ENCODE measurements around the gene PDE3A.
"Not testable (repeated sequence)": the region's sequence is repeated elsewhere in the genome, so short reads cannot be mapped to it uniquely, and the experiment has no call there.

The PDE3A gene

DNA sequence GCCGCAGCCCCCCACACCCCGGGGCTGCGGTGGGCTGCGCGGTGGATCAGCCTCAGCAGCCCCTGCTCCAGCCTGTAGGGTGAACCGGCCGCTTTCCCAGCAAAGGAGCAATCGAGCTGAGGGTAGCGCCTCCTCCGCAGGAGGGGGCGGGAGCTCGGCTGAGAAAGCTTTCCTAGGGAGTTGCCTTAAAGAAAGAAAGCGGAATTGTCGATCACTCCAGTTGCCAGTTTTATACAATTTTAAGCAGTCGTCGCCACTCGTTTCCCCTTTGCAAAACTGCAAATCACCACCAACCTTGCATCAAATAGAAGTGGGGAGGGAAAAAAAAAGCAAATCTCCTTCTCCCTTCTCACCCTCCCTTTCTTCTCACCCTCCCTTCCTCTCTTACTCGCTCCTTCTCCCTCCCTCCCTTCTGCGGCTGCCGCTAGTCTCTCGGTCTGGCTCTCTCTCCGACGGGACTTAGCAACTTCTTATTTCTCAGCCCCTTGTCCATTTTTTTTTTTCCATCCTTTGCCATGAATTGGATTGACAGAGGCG lies at the start of gene PDE3A:
Gene PDE3A (plus strand): TSS at position 424 of the 537 bp plus-strand sequence. CDS start 748 bp downstream, outside the sequence.
- in situ Hi-C loops (cut with HindIII; ENCODE audit: low sequenced_read_pairs): no loop called here
- DNase-seq (ENCODE audit: low read depth, low spot score): peak; percentile 91
- TF ChIP-seq, protein P1, sequence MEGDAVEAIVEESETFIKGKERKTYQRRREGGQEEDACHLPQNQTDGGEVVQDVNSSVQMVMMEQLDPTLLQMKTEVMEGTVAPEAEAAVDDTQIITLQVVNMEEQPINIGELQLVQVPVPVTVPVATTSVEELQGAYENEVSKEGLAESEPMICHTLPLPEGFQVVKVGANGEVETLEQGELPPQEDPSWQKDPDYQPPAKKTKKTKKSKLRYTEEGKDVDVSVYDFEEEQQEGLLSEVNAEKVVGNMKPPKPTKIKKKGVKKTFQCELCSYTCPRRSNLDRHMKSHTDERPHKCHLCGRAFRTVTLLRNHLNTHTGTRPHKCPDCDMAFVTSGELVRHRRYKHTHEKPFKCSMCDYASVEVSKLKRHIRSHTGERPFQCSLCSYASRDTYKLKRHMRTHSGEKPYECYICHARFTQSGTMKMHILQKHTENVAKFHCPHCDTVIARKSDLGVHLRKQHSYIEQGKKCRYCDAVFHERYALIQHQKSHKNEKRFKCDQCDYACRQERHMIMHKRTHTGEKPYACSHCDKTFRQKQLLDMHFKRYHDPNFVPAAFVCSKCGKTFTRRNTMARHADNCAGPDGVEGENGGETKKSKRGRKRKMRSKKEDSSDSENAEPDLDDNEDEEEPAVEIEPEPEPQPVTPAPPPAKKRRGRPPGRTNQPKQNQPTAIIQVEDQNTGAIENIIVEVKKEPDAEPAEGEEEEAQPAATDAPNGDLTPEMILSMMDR (IDR thresholded peaks at IDR 0.05; ENCODE audit: low read depth, low read length): peak; percentile 26
- H3K4me3 ChIP-seq (ENCODE audit: low read depth, low read length): peak within 1 kb of the TSS; percentile 77

DNA sequence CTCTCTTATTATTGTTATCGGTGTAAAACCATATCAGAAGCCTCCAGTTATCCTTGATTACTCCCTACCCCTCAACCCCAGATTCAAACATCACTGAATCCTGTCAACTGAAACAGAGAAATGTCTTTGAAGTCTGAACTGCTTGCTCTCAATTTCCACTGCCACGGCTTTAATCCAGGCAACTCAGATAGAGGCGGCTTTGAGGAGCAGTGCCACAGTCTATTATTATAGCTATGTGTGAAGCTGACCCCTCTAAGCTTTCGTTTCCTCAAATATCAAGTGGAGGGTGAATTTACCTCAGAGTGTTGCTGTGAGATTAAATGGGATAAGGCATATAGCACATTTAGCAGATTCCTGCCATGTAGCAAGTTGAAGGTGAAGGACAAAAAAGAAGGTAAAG lies 49.0 kb upstream of the PDE3A start:
- no peak overlapping the region for H3K4me3 ChIP-seq (ENCODE audit: low read depth, low read length)
- no peak for DNase-seq (ENCODE audit: low read depth, low spot score)
- in situ Hi-C loops (cut with HindIII; ENCODE audit: low sequenced_read_pairs): no loop called here
- TF ChIP-seq, protein P1 (IDR thresholded peaks at IDR 0.05; ENCODE audit: low read depth, low read length): no peak

DNA sequence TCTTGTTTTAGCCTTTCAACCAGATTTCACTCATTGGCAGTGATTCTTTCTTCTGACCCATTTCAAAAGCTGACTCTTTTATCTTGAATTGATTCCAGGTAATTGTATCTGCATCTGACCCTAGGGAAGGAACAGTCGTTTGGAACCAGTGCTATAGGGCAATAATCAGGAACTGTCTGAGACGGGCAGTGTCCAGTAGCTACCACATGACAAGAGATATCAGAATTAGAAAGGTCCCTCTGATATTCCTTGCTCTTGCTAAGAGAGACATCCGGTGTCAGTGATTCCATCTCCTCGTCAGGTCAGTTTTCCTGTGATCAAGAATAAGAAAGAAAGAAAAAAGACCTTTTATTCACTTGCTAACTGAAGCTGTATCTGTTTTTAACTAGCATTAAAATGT lies 47.8 kb upstream of the PDE3A start:
- no peak for DNase-seq (ENCODE audit: low read depth, low spot score)
- TF ChIP-seq, protein P1 (IDR thresholded peaks at IDR 0.05; ENCODE audit: low read depth, low read length): no peak
- in situ Hi-C loops (cut with HindIII; ENCODE audit: low sequenced_read_pairs): no loop called here
- no peak overlapping the region for H3K4me3 ChIP-seq (ENCODE audit: low read depth, low read length)

DNA sequence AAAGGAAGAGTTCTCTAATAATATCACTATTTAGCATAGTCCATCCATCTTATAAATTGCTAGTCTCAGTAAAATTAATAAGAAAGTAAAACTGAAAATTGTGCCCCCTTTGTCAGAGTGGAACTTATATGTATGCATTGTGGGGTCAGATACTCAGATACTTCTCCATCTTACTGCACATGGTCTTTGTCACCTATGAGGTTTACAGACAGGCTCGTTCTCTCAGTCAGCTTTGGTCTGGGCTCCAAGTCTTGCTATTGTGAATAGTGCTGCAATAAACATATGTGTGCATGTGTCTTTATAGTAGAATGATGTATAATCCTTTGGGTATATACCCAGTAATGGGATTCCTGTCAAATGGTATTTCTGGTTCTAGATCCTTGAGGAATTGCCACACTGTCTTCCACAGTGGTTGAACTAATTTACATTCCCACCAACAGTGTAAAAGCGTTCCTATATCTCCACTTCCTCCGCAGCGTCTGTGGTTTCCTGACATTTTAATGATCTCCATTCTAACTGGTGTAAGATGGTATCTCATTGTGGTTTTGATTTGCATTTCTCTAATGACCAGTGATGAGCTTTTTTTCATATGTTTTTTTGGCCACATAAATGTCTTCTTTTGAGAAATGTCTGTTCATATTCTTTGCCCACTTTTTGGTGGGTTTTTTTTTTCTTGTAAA lies 37.4 kb upstream of the PDE3A start:
- in situ Hi-C loops (cut with HindIII; ENCODE audit: low sequenced_read_pairs); H3K4me3 ChIP-seq (ENCODE audit: low read depth, low read length); DNase-seq (ENCODE audit: low read depth, low spot score): not testable (repeated sequence)

DNA sequence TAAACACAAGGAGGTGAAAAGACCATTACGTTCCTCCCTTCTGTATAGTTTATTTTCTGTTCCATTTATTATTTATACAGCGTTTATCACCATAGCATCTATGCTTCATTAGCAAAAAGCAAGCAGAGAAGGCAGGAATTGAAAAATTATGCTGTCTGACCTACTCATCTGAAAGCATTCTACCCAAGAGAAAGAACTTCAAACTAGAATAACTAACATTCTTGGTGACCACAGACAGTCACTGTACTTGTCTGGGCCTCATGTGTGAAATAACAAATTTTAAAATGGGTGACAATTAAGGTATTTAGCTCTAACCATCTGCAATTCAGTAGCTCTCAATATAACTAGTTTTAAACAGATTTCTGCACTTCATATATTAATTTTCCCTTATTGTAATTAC lies 29.3 kb upstream of the PDE3A start:
- TF ChIP-seq, protein P1 (IDR thresholded peaks at IDR 0.05; ENCODE audit: low read depth, low read length): no peak
- no peak for DNase-seq (ENCODE audit: low read depth, low spot score)
- H3K4me3 ChIP-seq (ENCODE audit: low read depth, low read length): no peak overlapping the region
- in situ Hi-C loops (cut with HindIII; ENCODE audit: low sequenced_read_pairs): no loop called here

DNA sequence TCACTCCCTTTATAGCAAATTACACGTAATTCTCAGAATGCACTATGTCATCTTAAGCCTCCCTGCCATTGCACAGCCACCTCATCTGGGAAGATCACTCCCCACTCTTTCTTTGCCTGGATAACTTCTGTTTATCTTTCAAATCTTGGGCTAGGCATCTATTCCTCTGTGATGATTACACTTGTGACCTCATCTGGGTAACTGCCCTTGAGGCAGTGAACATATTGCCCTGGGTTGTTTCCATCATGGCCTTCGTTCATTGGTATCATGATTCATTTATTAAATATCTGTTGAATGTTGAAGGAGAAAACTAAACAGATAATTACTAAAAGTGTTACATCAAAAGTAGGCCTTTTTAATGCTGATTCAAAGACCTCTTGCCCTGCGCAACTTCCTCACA lies 26.2 kb upstream of the PDE3A start:
- DNase-seq (ENCODE audit: low read depth, low spot score): no peak
- in situ Hi-C loops (cut with HindIII; ENCODE audit: low sequenced_read_pairs): no loop called here
- TF ChIP-seq, protein P1 (IDR thresholded peaks at IDR 0.05; ENCODE audit: low read depth, low read length): no peak
- no peak overlapping the region for H3K4me3 ChIP-seq (ENCODE audit: low read depth, low read length)

DNA sequence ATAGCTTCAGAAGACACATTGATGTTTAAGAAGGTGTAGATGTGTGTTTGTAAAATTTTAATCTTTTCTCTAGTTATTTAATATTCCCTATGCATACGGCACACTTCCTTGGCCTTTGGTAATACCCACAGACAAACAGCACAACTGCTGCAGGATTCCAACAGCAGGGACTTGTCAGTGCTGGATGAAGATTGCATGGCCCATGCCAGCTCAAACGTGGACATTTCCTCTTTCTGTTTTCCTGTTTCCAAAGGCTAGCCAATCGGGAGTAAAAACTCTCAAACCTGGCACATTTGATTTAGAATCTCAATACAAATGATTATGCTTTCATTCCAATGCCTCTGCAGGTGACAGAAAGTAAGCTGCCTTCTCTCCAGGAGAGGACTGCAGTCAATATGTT lies 22.5 kb upstream of the PDE3A start:
- in situ Hi-C loops (cut with HindIII; ENCODE audit: low sequenced_read_pairs): no loop called here

More for the DNA sequence above, 22.5 kb upstream of the PDE3A start:
- H3K4me3 ChIP-seq (ENCODE audit: low read depth, low read length): no peak overlapping the region
- TF ChIP-seq, protein P1 (IDR thresholded peaks at IDR 0.05; ENCODE audit: low read depth, low read length): no peak
- no peak for DNase-seq (ENCODE audit: low read depth, low spot score)
